HepG2 (cell line): ENCODE measurements around the gene PERCC1. TPM values are rescaled to one million over a fixed set of nuclear protein-coding genes. Genes with fewer than 3 reads are reported as not detected.

Experiments
- EED ChIP-seq: sonication (generic); formaldehyde crosslinking; IDR thresholded peaks from 2 replicates; pipeline ENCODE4 v1.5.0; 2020; ENCODE audit warnings: mild to moderate bottlenecking, missing genetic modification reagents
- ELF1 ChIP-seq: sonication (generic); formaldehyde crosslinking; IDR thresholded peaks from 2 replicates; pipeline ENCODE4 v1.4.0; 2020; ENCODE audit warnings: missing genetic modification reagents
- PRDM15 ChIP-seq: sonication (generic); formaldehyde crosslinking; IDR thresholded peaks from 2 replicates; pipeline ENCODE4 v1.4.0; 2020; ENCODE audit warnings: missing genetic modification reagents
- ZKSCAN8 ChIP-seq: IDR thresholded peaks from 2 replicates; pipeline ENCODE4 v1.6.1; 2016; ENCODE audit warnings: borderline replicate concordance, missing genetic modification reagents, missing compliant biosample characterization
- ZNF138 ChIP-seq: sonication (generic); formaldehyde crosslinking; IDR thresholded peaks from 2 replicates; pipeline ENCODE4 v1.5.0; 2020; ENCODE audit warnings: mild to moderate bottlenecking, low read depth, missing genetic modification reagents
- ZNF230 ChIP-seq: sonication (generic); formaldehyde crosslinking; IDR thresholded peaks from 2 replicates; pipeline ENCODE4 v1.4.0; 2020; ENCODE audit warnings: mild to moderate bottlenecking, missing genetic modification reagents
- ZNF550 ChIP-seq: sonication (generic); formaldehyde crosslinking; IDR thresholded peaks from 2 replicates; pipeline ENCODE4 v1.4.0; 2020; ENCODE audit warnings: mild to moderate bottlenecking, missing genetic modification reagents, borderline replicate concordance
- ZNF644 ChIP-seq: IDR thresholded peaks from 2 replicates; pipeline ENCODE4 v1.6.1; 2016; ENCODE audit warnings: low read depth
- ZNF709 ChIP-seq: sonication (generic); formaldehyde crosslinking; IDR thresholded peaks from 2 replicates; pipeline ENCODE4 v1.5.0; 2020; ENCODE audit warnings: mild to moderate bottlenecking, missing genetic modification reagents
- ZNF710 ChIP-seq: sonication (generic); formaldehyde crosslinking; IDR thresholded peaks from 2 replicates; pipeline ENCODE4 v1.5.0; 2020; ENCODE audit warnings: mild to moderate bottlenecking, missing genetic modification reagents, borderline replicate concordance
- ZNF781 ChIP-seq: sonication (generic); formaldehyde crosslinking; IDR thresholded peaks from 2 replicates; pipeline ENCODE4 v1.5.1; 2020; ENCODE audit warnings: borderline replicate concordance, mild to moderate bottlenecking, missing genetic modification reagents; ENCODE audit errors: not compliant biosample characterization
- polyA plus RNA-seq, 8 experiments: library from polyadenylated mRNA; depleted of rRNA in 3 of 8; stranded (reverse) in 7 of 8; unstranded in 1 of 8; fragments of >200 nt; fragmentation: Illumina TruSeq in 4 of 8; extraction: Trizol in 4 of 8; gene quantifications; 2 replicates each; pipeline versions ENCODE4 v1.2.1 to v1.2.3, GENCODE V29; 2011 to 2016; ENCODE audit warnings: low read depth in 4 of 8, missing spikeins in 1 of 8, mixed read lengths in 1 of 8; ENCODE audit not compliant: insufficient read depth in 1 of 8
- total RNA-seq, 5 experiments: library from RNA; depleted of rRNA; stranded (reverse); fragments of >200 nt; fragmentation: Illumina TruSeq; extraction: Trizol; gene quantifications; 2 replicates each; pipeline ENCODE4 v1.2.3, GENCODE V29; 2016; ENCODE audit warnings: low read depth in 1 of 5
- TF ChIP-seq, protein P1 (sequence below): sonication (generic); formaldehyde crosslinking; IDR thresholded peaks from 2 replicates; pipeline ENCODE4 v1.8.1; 2022; ENCODE audit warnings: mild to moderate bottlenecking, missing genetic modification reagents
- TF ChIP-seq, protein P2 (sequence below): sonication (generic); formaldehyde crosslinking; IDR thresholded peaks from 2 replicates; pipeline ENCODE4 v1.8.1; 2023; ENCODE audit warnings: mild to moderate bottlenecking, missing genetic modification reagents
- TF ChIP-seq, protein P3 (sequence below): sonication (generic); formaldehyde crosslinking; IDR thresholded peaks from 2 replicates; pipeline ENCODE4 v1.4.0; 2020; ENCODE audit warnings: low read depth, mild to moderate bottlenecking, missing genetic modification reagents

PERCC1 gene
- total and polyA plus RNA-seq, 2 of the 13 experiments (the other 11 are each of a cell fraction or from before 2014, with no cell fraction given): 0.15 TPM; not detected in 1

GRCh38 chr16:1430759-1431496 lies at the start of gene PERCC1 (continued):
- TF ChIP-seq, protein P1, sequence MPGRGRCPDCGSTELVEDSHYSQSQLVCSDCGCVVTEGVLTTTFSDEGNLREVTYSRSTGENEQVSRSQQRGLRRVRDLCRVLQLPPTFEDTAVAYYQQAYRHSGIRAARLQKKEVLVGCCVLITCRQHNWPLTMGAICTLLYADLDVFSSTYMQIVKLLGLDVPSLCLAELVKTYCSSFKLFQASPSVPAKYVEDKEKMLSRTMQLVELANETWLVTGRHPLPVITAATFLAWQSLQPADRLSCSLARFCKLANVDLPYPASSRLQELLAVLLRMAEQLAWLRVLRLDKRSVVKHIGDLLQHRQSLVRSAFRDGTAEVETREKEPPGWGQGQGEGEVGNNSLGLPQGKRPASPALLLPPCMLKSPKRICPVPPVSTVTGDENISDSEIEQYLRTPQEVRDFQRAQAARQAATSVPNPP (CRISPR knock-in tag): peak; percentile 85; the same call in 1 of the 2 replicates
- TF ChIP-seq ZNF710 (CRISPR knock-in tag) (peak; percentile 17; the same call in 1 of the 2 replicates), ELF1 (CRISPR knock-in tag) (no peak), ZNF550 (CRISPR knock-in tag) (no peak), EED (CRISPR knock-in tag) (no peak), ZNF138 (no peak), ZNF644 (CRISPR knock-in tag) (no peak), ZNF709 (CRISPR knock-in tag) (no peak), ZKSCAN8 (no peak; the same call in 1 of the 2 replicates), ZNF230 (CRISPR knock-in tag) (peak; percentile 74; the same call in 1 of the 2 replicates), ZNF781 (no peak), PRDM15 (CRISPR knock-in tag) (no peak)
- TF ChIP-seq, protein P2, sequence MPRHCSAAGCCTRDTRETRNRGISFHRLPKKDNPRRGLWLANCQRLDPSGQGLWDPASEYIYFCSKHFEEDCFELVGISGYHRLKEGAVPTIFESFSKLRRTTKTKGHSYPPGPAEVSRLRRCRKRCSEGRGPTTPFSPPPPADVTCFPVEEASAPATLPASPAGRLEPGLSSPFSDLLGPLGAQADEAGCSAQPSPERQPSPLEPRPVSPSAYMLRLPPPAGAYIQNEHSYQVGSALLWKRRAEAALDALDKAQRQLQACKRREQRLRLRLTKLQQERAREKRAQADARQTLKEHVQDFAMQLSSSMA: no peak
- TF ChIP-seq, protein P3, sequence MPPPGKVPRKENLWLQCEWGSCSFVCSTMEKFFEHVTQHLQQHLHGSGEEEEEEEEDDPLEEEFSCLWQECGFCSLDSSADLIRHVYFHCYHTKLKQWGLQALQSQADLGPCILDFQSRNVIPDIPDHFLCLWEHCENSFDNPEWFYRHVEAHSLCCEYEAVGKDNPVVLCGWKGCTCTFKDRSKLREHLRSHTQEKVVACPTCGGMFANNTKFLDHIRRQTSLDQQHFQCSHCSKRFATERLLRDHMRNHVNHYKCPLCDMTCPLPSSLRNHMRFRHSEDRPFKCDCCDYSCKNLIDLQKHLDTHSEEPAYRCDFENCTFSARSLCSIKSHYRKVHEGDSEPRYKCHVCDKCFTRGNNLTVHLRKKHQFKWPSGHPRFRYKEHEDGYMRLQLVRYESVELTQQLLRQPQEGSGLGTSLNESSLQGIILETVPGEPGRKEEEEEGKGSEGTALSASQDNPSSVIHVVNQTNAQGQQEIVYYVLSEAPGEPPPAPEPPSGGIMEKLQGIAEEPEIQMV (CRISPR knock-in tag): no peak
